Lung (tissue), 12 donors: ENCODE results near the gene ANKRD34C. TPM values are rescaled to one million over a fixed set of nuclear protein-coding genes. Genes with fewer than 3 reads are reported as not detected.

ENCODE experiments used
- ATAC-seq: fragments of 200-7000 bp; cut with Tn5 transposase; one replicate; pipeline ENCODE4 v1.9.1; 2020; ENCODE audit warnings: moderate number of reproducible peaks; ENCODE audit not compliant: insufficient read depth, low FRiP score
- DNase-seq, 3 donors: peaks; one replicate each; pipeline ENCODE4 v3.0.0-alpha.2; 2013 to 2017
- H3K27ac ChIP-seq, 2 donors: one replicate each; pipeline ENCODE4 v1.5.1; 2013; ENCODE audit warnings: mild to moderate bottlenecking in 2 of 2, moderate library complexity in 2 of 2, control low read depth in 1 of 2, inconsistent platforms in 1 of 2, low read depth in 1 of 2, low read length in 1 of 2
- H3K27me3 ChIP-seq, 3 donors: one replicate each; pipeline ENCODE4 v1.5.1; 2013; ENCODE audit warnings: low read length in 2 of 3; ENCODE audit not compliant: control insufficient read depth in 3 of 3, insufficient read depth in 3 of 3
- H3K36me3 ChIP-seq, 4 donors: one replicate each; pipeline ENCODE4 v1.5.1; 2013; ENCODE audit warnings: low read length in 4 of 4, mild to moderate bottlenecking in 1 of 4, moderate library complexity in 1 of 4; ENCODE audit not compliant: control insufficient read depth in 4 of 4, insufficient read depth in 4 of 4
- H3K4me1 ChIP-seq, 5 donors: one replicate each; pipeline ENCODE4 v1.5.1; 2013; ENCODE audit warnings: low read length in 5 of 5, mild to moderate bottlenecking in 2 of 5, moderate library complexity in 1 of 5; ENCODE audit not compliant: control insufficient read depth in 5 of 5, insufficient read depth in 5 of 5
- H3K4me3 ChIP-seq: one replicate; pipeline ENCODE4 v1.5.1; 2013; ENCODE audit warnings: mild to moderate bottlenecking, control low read depth, moderate library complexity
- H3K9ac ChIP-seq, 2 donors: one replicate each; pipeline ENCODE4 v1.5.1; 2013; ENCODE audit warnings: low read length in 2 of 2, control low read depth in 1 of 2; ENCODE audit not compliant: insufficient read depth in 1 of 2
- H3K9me3 ChIP-seq, 4 donors: one replicate each; pipeline ENCODE4 v1.5.1; 2013; ENCODE audit warnings: low read length in 3 of 4, mild to moderate bottlenecking in 1 of 4, moderate library complexity in 1 of 4; ENCODE audit not compliant: control insufficient read depth in 4 of 4, insufficient read depth in 3 of 4
- CTCF ChIP-seq: IDR thresholded peaks from 2 replicates; pipeline ENCODE4 v1.5.1; 2012; ENCODE audit warnings: mild to moderate bottlenecking; ENCODE audit errors: control extremely low read depth, extremely low read depth
- WGBS, 2 donors: extraction: QIAGEN DNeasy Blood & Tissue Kit; methylation state at CpG; one replicate each; pipeline ENCODE4 v1.1.7; 2013; 5-methylcytosine and 5-hydroxymethylcytosine counted together
- polyA plus RNA-seq, 2 donors: library from polyadenylated mRNA; stranded (reverse); fragments of 200-250 nt; gene quantifications; one replicate each; pipeline ENCODE4 v1.2.1, GENCODE V29; 2013
- total RNA-seq, 2 donors: library from RNA; depleted of rRNA in 1 of 2; stranded (reverse); fragments of >200 nt in 1 of 2; gene quantifications; one replicate each; pipeline ENCODE4 v1.2.1, GENCODE V29; 2014 to 2021
- donor health status: control.
- donor health status: control.
- donor health status: Bipolar disorder and iron deficiency.
- donor health status: healthy.
- donor health status: DM: yes; HTN: yes; CAD: no.

The ANKRD34C gene
- total and polyA plus RNA-seq, 4 donors: 0.01 to 0.03 TPM; not detected in 2

GRCh38 chr15:79329171-79329611, 46.7 kb downstream of the ANKRD34C start:
- 39 to 71% methylated on average over 2 of the region's 2 CpGs for WGBS, 2 donors
- DNase-seq (no peak), ATAC-seq (no peak)
- H3K4me1 ChIP-seq: peaks cover 0 to 2% (median 0%) of the 10 kb centered on the region in 5 donors
- no peak overlapping the region for H3K27ac ChIP-seq
- no peak overlapping the region for H3K9ac ChIP-seq
- peaks cover 0 to 2% (median 0%) of the 10 kb centered on the region in 4 donors for H3K9me3 ChIP-seq
- H3K4me3 ChIP-seq: no peak overlapping the region
- no peaks in the 10 kb centered on the region for H3K27me3 ChIP-seq
- no peaks in the 10 kb centered on the region for H3K36me3 ChIP-seq
- TF ChIP-seq CTCF: no peak

Other genes starting within 250 kb of the ANKRD34C start
- gene RASGRF1, start 191.9 kb upstream of the ANKRD34C start, total RNA-seq: 10 to 100 TPM; 20.4 to 71.2 TPM
- gene RASGRF1, start 191.9 kb upstream of the ANKRD34C start, polyA plus RNA-seq: 10 to 100 TPM; 10.9 to 28.8 TPM
- 10 to 100 TPM; 45.2 to 64.2 TPM for gene TMED3, start 28.4 kb downstream of the ANKRD34C start, total RNA-seq
- gene TMED3, start 28.4 kb downstream of the ANKRD34C start, polyA plus RNA-seq: 10 to 100 TPM; 73.7 to 88.2 TPM
- under 1 TPM; 0.37 TPM for gene MINAR1, start 149.6 kb downstream of the ANKRD34C start, total RNA-seq
- gene MINAR1, start 149.6 kb downstream of the ANKRD34C start, polyA plus RNA-seq: under 1 TPM; 0.10 to 0.14 TPM